IMR-90 (cell line): ENCODE results near the gene SLC43A2. TPM values are rescaled to one million over a fixed set of nuclear protein-coding genes. Genes with fewer than 3 reads are reported as not detected.

ENCODE experiments used
- ATAC-seq: fragments of 200-7000 bp; cut with Tn5 transposase; 2 replicates; pipeline ENCODE4 v1.9.1; 2020; ENCODE audit warnings: low read depth, mild to moderate bottlenecking, moderate library complexity
- BruUV-seq: library from RNA; stranded (reverse); fragments of 400-500 nt; replicated peaks from 2 replicates; lab custom pipeline; 2021; lab: Mats Ljungman, UMichigan
- CTCF ChIA-PET: fragments of 300-600 bp; formaldehyde crosslinking; extraction: SDS; loops from one replicate; lab custom pipeline; 2021; ENCODE audit warnings: antibody characterized with exemption; lab: Yijun Ruan, JAX
- POLR2A ChIA-PET: fragments of 300-600 bp; sonication (Branson Sonifier 250); formaldehyde crosslinking; loops from one replicate; lab custom pipeline; 2022; ENCODE audit warnings: antibody characterized with exemption; ENCODE audit not compliant: unreplicated experiment; lab: Charles Lee
- DNase-seq: peaks from one replicate; pipeline ENCODE4 v3.0.0; 2013
- H2AFZ ChIP-seq: replicated peaks from 2 replicates; pipeline ENCODE3; 2013; ENCODE audit warnings: low read length, mild to moderate bottlenecking; ENCODE audit not compliant: poor library complexity
- H2AK5ac ChIP-seq: 2 replicates; pipeline ENCODE4 v1.6.1; 2013; ENCODE audit warnings: low read depth, low read length, inconsistent platforms
- H2AK9ac ChIP-seq: replicated peaks from 2 replicates; pipeline ENCODE3; 2013; ENCODE audit warnings: mild to moderate bottlenecking, low read depth, low read length, moderate library complexity; ENCODE audit not compliant: poor library complexity
- H2BK120ac ChIP-seq: 2 replicates; pipeline ENCODE4 v1.6.1; 2013; ENCODE audit warnings: low read depth, low read length, inconsistent platforms
- H2BK15ac ChIP-seq: 3 replicates; pipeline ENCODE4 v1.6.1; 2013; ENCODE audit warnings: low read depth, low read length, inconsistent platforms
- H2BK20ac ChIP-seq: 2 replicates; pipeline ENCODE4 v1.6.1; 2013; ENCODE audit warnings: low read depth, mild to moderate bottlenecking, inconsistent platforms, low read length, moderate library complexity
- H2BK5ac ChIP-seq: 2 replicates; pipeline ENCODE4 v1.6.1; 2013; ENCODE audit warnings: mild to moderate bottlenecking, low read depth, low read length, inconsistent platforms; ENCODE audit not compliant: poor library complexity, severe bottlenecking
- H3K14ac ChIP-seq: replicated peaks from 2 replicates; pipeline ENCODE4 v1.6.1; 2013; ENCODE audit warnings: low read depth, low read length, inconsistent platforms
- H3K18ac ChIP-seq: 2 replicates; pipeline ENCODE4 v1.6.1; 2013; ENCODE audit warnings: low read depth, low read length, control low read depth
- H3K23ac ChIP-seq: 2 replicates; pipeline ENCODE4 v1.6.1; 2013; ENCODE audit warnings: low read depth, low read length, inconsistent platforms
- H3K27ac ChIP-seq: 2 replicates; pipeline ENCODE4 v1.5.1; 2013; ENCODE audit warnings: mild to moderate bottlenecking, control low read depth, low read length; ENCODE audit not compliant: insufficient read depth
- H3K27me3 ChIP-seq: 2 replicates; pipeline ENCODE4 v1.6.1; 2013; ENCODE audit warnings: low read length; ENCODE audit not compliant: control insufficient read depth, insufficient read depth
- H3K36me3 ChIP-seq: 2 replicates; pipeline ENCODE4 v1.6.1; 2013; ENCODE audit warnings: low read length, mixed read lengths; ENCODE audit not compliant: control insufficient read depth, insufficient read depth
- H3K4ac ChIP-seq: 2 replicates; pipeline ENCODE4 v1.6.1; 2013; ENCODE audit warnings: low read depth, low read length, inconsistent platforms
- H3K4me1 ChIP-seq: 2 replicates; pipeline ENCODE4 v1.6.1; 2013; ENCODE audit warnings: low read length, mixed read lengths; ENCODE audit not compliant: control insufficient read depth, insufficient read depth
- H3K4me2 ChIP-seq: 2 replicates; pipeline ENCODE4 v1.6.1; 2013; ENCODE audit warnings: low read depth, mild to moderate bottlenecking, control low read depth, low read length, moderate library complexity
- H3K4me3 ChIP-seq: 2 replicates; pipeline ENCODE4 v1.5.1; 2013; ENCODE audit warnings: low read depth, mild to moderate bottlenecking, control low read depth, low read length, moderate library complexity; ENCODE audit not compliant: insufficient read depth
- H3K56ac ChIP-seq: 2 replicates; pipeline ENCODE4 v1.6.1; 2013; ENCODE audit warnings: low read length, inconsistent platforms; ENCODE audit not compliant: insufficient read depth; ENCODE audit errors: extremely low read depth
- H3K79me1 ChIP-seq, 2 experiments: 2 replicates each; pipeline ENCODE4 v1.6.1; 2013; ENCODE audit warnings: low read length in 2 of 2, inconsistent platforms in 1 of 2, low read depth in 1 of 2
- H3K9ac ChIP-seq: 2 replicates; pipeline ENCODE4 v1.6.1; 2013; ENCODE audit warnings: low read depth, low read length, control low read depth
- H3K9me1 ChIP-seq: 2 replicates; pipeline ENCODE4 v1.6.1; 2013; ENCODE audit warnings: low read length, inconsistent platforms; ENCODE audit not compliant: insufficient read depth
- H3K9me3 ChIP-seq: 2 replicates; pipeline ENCODE4 v1.6.1; 2013; ENCODE audit warnings: low read length; ENCODE audit not compliant: control insufficient read depth, insufficient read depth
- H4K20me1 ChIP-seq: 2 replicates; pipeline ENCODE4 v1.6.1; 2013; ENCODE audit warnings: low read length, inconsistent platforms; ENCODE audit not compliant: insufficient read depth
- H4K5ac ChIP-seq: 2 replicates; pipeline ENCODE4 v1.6.1; 2013; ENCODE audit warnings: mild to moderate bottlenecking, low read depth, low read length, control low read depth
- H4K8ac ChIP-seq, 2 experiments: 2 replicates each; pipeline ENCODE4 v1.6.1; 2013; ENCODE audit warnings: low read depth in 2 of 2, low read length in 2 of 2, control low read depth in 1 of 2, inconsistent platforms in 1 of 2
- H4K91ac ChIP-seq: 2 replicates; pipeline ENCODE4 v1.6.1; 2013; ENCODE audit warnings: low read depth, low read length, inconsistent platforms; ENCODE audit not compliant: insufficient read depth
- BHLHE40 ChIP-seq: fragments of 150-350 bp; IDR thresholded peaks from 2 replicates; pipeline ENCODE4 v1.6.1; 2016; ENCODE audit warnings: mild to moderate bottlenecking, low read depth, low read length
- CEBPB ChIP-seq: IDR thresholded peaks from 2 replicates; pipeline ENCODE4 v1.6.1; 2012; ENCODE audit warnings: low read depth, low read length, improper control_type of control experiment
- CHD1 ChIP-seq: IDR thresholded peaks from 2 replicates; pipeline ENCODE4 v1.6.1; 2012; ENCODE audit warnings: low read depth, low read length, improper control_type of control experiment
- CTCF ChIP-seq: conservative IDR thresholded peaks from 2 replicates; pipeline ENCODE4 v1.5.1; 2012; ENCODE audit warnings: mild to moderate bottlenecking, low read depth, low read length, improper control_type of control experiment
- FOS ChIP-seq: fragments of 150-350 bp; IDR thresholded peaks from 2 replicates; pipeline ENCODE4 v1.6.1; 2016; ENCODE audit warnings: low read depth, low read length
- MAFK ChIP-seq: IDR thresholded peaks from 2 replicates; pipeline ENCODE4 v1.6.1; 2012; ENCODE audit warnings: low read depth, low read length, improper control_type of control experiment
- MAZ ChIP-seq: IDR thresholded peaks from 2 replicates; pipeline ENCODE4 v1.6.1; 2012; ENCODE audit warnings: low read depth, mild to moderate bottlenecking, low read length, improper control_type of control experiment, moderate library complexity, borderline replicate concordance
- MXI1 ChIP-seq: IDR thresholded peaks from 2 replicates; pipeline ENCODE4 v1.6.1; 2012; ENCODE audit warnings: low read depth, mild to moderate bottlenecking, low read length, moderate library complexity, borderline replicate concordance
- NFE2L2 ChIP-seq: fragments of 150-350 bp; IDR thresholded peaks from 2 replicates; pipeline ENCODE4 v1.6.1; 2016; ENCODE audit warnings: low read depth, mild to moderate bottlenecking, low read length
- POLR2A ChIP-seq: IDR thresholded peaks from 2 replicates; pipeline ENCODE4 v1.6.1; 2012; ENCODE audit warnings: mild to moderate bottlenecking, low read depth, low read length
- RAD21 ChIP-seq: IDR thresholded peaks from 2 replicates; pipeline ENCODE4 v1.6.1; 2012; ENCODE audit warnings: low read length, improper control_type of control experiment
- RCOR1 ChIP-seq: IDR thresholded peaks from 2 replicates; pipeline ENCODE4 v1.6.1; 2012; ENCODE audit warnings: mild to moderate bottlenecking, low read length, improper control_type of control experiment; ENCODE audit not compliant: insufficient replicate concordance
- RFX5 ChIP-seq: IDR thresholded peaks from 2 replicates; pipeline ENCODE4 v1.8.0; 2012; ENCODE audit warnings: low read depth, mild to moderate bottlenecking, low read length, moderate library complexity
- SMC3 ChIP-seq: fragments of 150-350 bp; IDR thresholded peaks from 2 replicates; pipeline ENCODE4 v1.6.1; 2016; ENCODE audit warnings: low read depth, mild to moderate bottlenecking, antibody characterized with exemption, low read length, moderate library complexity
- USF2 ChIP-seq: fragments of 150-350 bp; IDR thresholded peaks from 2 replicates; pipeline ENCODE4 v1.6.1; 2017; ENCODE audit warnings: mild to moderate bottlenecking, antibody characterized with exemption, low read length, low read depth
- WGBS, 2 experiments: methylation state at CpG; one replicate each; pipeline versions ENCODE4 v1.1.5 to v1.1.7; 2013; ENCODE audit warnings: missing lambda C conversion rate in 2 of 2; ENCODE audit not compliant: insufficient read length in 1 of 2; ENCODE audit errors: extremely low coverage in 2 of 2; 5-methylcytosine and 5-hydroxymethylcytosine counted together
- dilution Hi-C: fragments of 300-500 bp; cut with HindIII; formaldehyde crosslinking; loops from one replicate; pipeline ENCODE4 v1.14.3; 2018; ENCODE audit warnings: low sequenced_read_pairs; ENCODE audit not compliant: unreplicated experiment
- in situ Hi-C: fragments of 300-500 bp; cut with MboI; formaldehyde crosslinking; loops from 3 replicates; pipeline ENCODE4 v1.14.3; 2019; ENCODE audit warnings: low sequenced_read_pairs, inconsistent platforms, mixed read lengths
- intact Hi-C: fragments of 100-400 bp; cut with micrococcal nuclease; formaldehyde crosslinking; loops from 2 replicates; pipeline ENCODE4 v1.10.0; 2022
- polyA plus RNA-seq, 3 experiments: library from polyadenylated mRNA; depleted of rRNA; stranded (reverse); fragments of >200 nt; gene quantifications; 2 replicates each; pipeline ENCODE4 v1.2.3, GENCODE V29; 2012; ENCODE audit warnings: low replicate concordance in 1 of 3
- total RNA-seq: library from RNA; depleted of rRNA; stranded (reverse); fragments of >200 nt; gene quantifications from 2 replicates; pipeline ENCODE4 v1.2.3, GENCODE V29; 2012
- TF ChIP-seq, protein P1 (sequence below): fragments of 150-350 bp; IDR thresholded peaks from 2 replicates; pipeline ENCODE4 v1.6.1; 2016; ENCODE audit warnings: low read depth, mild to moderate bottlenecking, low read length, moderate library complexity, borderline replicate concordance

SLC43A2 gene
- total and polyA plus RNA-seq, 2 of the 4 experiments (the other 2 are of a cell fraction) = 3.8 to 9.0 TPM

DNA sequence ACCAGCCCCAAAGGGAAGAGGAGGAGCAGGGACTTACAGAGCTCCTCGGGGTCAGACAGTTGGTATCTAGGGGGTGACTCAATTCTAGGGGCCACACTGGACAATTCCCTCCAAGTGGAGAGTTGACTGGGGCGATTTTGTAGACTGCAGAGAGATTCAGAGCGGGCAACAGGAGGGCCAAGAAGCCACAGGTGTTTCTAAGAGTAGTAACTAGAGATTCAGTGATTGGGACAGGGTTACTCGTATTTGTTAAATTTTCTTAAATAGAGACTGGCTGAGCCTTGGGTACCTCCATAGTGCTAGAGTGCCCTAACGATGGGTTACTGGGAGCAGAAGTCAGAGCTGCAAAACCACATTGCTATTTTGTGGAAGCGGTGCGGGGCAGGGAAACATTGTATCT is 109.0 kb downstream of the SLC43A2 start:
- no peak for DNase-seq
- TF ChIP-seq CEBPB (no peak), RFX5 (no peak), RAD21 (no peak), MAFK (no peak), NFE2L2 (no peak), MXI1 (no peak), RCOR1 (no peak), POLR2A (no peak), MAZ (no peak), USF2 (no peak), CTCF (no peak), CHD1 (no peak), BHLHE40 (no peak), FOS (no peak), SMC3 (no peak)
- TF ChIP-seq, protein P1, sequence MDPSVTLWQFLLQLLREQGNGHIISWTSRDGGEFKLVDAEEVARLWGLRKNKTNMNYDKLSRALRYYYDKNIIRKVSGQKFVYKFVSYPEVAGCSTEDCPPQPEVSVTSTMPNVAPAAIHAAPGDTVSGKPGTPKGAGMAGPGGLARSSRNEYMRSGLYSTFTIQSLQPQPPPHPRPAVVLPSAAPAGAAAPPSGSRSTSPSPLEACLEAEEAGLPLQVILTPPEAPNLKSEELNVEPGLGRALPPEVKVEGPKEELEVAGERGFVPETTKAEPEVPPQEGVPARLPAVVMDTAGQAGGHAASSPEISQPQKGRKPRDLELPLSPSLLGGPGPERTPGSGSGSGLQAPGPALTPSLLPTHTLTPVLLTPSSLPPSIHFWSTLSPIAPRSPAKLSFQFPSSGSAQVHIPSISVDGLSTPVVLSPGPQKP = no peak
- H3K9ac ChIP-seq = no peak overlapping the region

More for the DNA sequence above, 109.0 kb downstream of the SLC43A2 start:
- peaks cover 13 to 41% of the 10 kb centered on the region in 2 experiments for H3K79me1 ChIP-seq
- no peak overlapping the region for H4K5ac ChIP-seq
- H3K4me3 ChIP-seq = no peak overlapping the region
- H3K4me1 ChIP-seq = peaks cover 3% of the 10 kb centered on the region
- H3K9me3 ChIP-seq = no peaks in the 10 kb centered on the region
- no peak overlapping the region for H3K18ac ChIP-seq
- no peak overlapping the region for H4K8ac ChIP-seq
- ChIA-PET CTCF (no interaction called here), POLR2A (no interaction called here)
- H3K14ac ChIP-seq = no peak overlapping the region
- dilution Hi-C loops (no loop called here), in situ Hi-C loops (loop anchor here (5.0 to 10.0 kb wide), 2 partner anchors 155 to 247 kb away; partner anchors contain the start of gene BHLHA9), intact Hi-C loops (no loop called here)
- no peak overlapping the region for H3K27ac ChIP-seq
- H2BK20ac ChIP-seq = no peak overlapping the region
- H3K4me2 ChIP-seq = no peak overlapping the region
- H2BK5ac ChIP-seq = no peak overlapping the region
- peaks cover 10% of the 10 kb centered on the region for H4K20me1 ChIP-seq
- H3K23ac ChIP-seq = no peak overlapping the region
- H3K9me1 ChIP-seq = no peaks in the 10 kb centered on the region; the same call in 1 of the 2 replicates
- no peak overlapping the region for H2AK9ac ChIP-seq
- H3K36me3 ChIP-seq = peaks cover 15% of the 10 kb centered on the region
- BruUV-seq = no TSS peak
- 83% methylated on average over 2 of the region's 7 CpGs; no CpG with 5 or more reads in 1 of the 2 experiments for WGBS, 2 experiments
- no peak overlapping the region for H3K4ac ChIP-seq
- H3K27me3 ChIP-seq = no peaks in the 10 kb centered on the region
- H2BK120ac ChIP-seq = no peak overlapping the region
- H2AFZ ChIP-seq = no peak overlapping the region
- ATAC-seq = no peak
- H2AK5ac ChIP-seq = no peak overlapping the region
- no peak overlapping the region for H3K56ac ChIP-seq
- no peak overlapping the region for H2BK15ac ChIP-seq
- H4K91ac ChIP-seq = no peak overlapping the region
